Left forelimb (tissue), 1 donor: ENCODE measurements around the gene KCNH4.
"Not testable (repeated sequence)": the region's sequence is repeated elsewhere in the genome, so short reads cannot be mapped to it uniquely, and the experiment has no call there.

Experiments used
- DNase-seq: peaks from one replicate; pipeline ENCODE4 v3.0.0-alpha.2; 2018; ENCODE audit warnings: low spot score

The KCNH4 gene

DNA sequence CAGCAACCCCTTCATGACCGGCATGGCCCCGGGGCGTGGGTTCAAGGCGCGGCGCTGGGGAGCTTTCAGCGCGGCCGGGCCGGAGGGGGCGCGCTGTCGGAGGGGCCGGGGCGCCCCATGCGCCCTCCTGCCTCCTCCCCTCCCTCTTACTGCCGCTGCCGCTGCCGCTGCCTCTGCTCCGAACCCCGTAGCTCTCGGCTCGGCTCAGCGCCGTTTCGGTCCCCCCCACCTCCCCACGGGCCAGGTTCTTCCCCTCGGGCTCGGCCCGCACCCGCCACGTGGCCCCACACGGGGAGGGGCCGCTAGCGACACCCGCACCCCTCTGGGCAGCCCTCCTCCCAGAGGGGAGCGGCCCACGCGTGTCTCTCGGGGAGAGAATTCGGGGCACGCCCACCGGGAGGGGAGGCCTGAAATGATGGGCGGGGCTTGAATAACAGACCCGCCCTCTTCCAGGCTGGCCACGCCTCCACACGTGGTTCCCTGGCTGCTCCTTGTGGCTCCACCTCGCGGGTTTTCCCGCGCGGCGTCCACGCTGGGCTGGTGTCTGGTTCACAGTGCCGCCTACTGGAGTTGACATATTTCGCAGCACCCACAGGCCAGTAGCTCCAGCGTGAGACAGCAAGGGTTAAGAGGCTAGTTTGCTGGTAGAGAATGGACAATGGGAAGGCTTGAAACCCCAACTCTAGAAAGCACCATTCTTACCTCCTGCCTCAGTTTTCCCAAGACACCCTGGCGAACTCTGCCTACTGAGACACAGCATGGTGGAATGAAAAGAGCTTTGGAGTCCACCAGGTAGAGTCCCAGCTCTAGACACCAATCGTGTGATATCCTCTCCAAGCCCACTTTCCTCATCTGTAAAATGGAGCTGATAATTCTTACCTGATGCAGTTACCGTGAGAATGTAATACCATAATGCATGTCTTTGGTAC is at the start of gene KCNH4:
KCNH4 (minus strand) TSS at position 221 of the 929 bp plus-strand sequence; CDS start at position 24, 197 bp downstream.
- DNase-seq = no peak

DNA sequence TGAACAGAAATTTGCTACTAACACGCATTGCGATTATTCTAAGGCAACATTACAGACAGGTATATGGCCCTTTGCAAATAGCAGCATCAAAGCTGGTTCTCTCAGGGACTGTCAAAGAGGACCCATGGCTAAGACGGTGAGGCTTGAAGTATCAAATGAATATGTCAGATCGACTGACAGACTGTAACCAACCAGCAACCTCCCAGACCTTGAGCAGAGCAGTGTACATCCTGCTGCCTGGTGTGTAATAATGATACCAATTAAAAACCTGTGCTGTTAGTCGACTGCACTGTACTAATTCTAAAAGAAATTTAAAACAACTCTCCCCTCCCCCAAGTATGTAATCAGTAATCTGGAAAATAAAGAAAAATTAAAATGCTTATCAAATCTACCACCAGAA is 49.3 kb upstream of the KCNH4 start:
- no peak for DNase-seq

DNA sequence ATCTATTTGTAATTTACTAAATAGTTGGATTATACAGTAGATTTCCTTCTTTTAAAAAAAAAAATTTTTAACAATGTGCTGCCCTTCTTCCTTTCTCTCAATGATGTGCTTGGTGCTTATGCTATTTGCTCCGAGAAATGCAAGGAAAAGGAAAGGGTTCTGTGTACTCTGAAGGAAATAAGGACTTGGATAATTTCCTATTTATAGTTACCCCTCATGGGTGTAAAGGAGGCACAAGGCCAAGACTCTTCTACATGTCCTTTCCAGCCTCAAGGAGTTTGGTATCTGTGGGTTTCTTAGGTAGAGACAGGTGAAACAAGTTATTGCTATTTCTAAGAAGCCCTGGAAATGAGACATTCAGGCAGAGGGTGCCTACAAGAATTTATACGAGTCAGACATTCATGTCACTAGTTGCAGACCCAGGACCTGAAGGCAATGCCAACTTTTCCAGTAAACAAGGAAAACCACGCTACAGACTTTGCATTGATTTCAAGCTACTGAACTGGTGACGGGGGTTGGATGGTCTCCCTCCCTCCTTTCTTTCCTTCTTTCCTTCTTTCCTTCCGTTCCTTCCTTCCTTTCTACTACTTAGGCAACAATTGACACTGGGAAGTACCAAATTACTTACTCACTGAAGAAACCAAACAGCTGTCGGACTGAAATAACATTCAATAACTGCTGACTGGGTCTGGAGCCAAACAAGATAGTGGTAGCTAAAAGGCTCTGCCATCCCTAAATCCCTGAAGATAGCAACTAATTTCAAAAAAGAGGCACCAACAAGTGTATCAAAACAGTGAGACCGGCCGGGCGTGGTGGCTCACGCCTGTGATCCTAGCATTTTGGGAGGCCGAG is 47.1 kb upstream of the KCNH4 start:
- no peak for DNase-seq

DNA sequence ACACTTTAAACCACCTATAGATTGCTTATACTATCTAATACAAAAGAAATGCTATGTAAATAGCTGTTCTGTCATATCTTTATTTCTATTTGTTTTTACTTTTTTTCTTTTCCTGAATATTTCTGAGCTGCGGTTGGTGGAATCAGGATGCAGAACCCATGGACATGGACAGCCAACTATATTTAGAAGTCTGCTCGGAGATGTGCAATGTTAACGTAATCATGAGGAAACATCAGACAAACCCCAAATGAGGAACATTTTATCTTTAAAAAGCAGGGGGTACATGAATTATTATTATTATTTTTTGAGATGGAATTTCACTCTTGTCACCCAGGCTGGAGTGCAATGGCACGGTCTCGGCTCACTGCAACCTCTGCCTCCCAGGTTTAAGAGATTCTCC is 44.7 kb upstream of the KCNH4 start:
- no peak for DNase-seq

DNA sequence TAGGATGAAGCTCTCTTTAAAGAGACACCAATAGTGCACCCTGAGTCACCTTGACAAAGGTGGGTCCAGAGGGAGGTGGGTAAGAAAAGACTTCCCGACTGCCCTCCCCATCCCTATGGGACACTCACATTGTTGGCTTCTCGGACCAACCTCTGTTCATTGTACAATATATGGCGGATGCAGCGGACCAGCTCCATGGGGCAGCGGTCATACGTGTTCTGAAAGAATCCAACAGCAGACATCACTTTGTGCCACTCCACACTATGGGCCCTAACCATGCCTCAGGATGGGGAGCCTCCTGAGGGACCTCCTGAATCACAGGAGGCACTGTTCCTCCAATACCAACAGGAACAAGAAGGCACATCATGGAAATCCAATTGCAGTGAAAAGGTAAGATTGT is 43.7 kb upstream of the KCNH4 start:
- DNase-seq = no peak

DNA sequence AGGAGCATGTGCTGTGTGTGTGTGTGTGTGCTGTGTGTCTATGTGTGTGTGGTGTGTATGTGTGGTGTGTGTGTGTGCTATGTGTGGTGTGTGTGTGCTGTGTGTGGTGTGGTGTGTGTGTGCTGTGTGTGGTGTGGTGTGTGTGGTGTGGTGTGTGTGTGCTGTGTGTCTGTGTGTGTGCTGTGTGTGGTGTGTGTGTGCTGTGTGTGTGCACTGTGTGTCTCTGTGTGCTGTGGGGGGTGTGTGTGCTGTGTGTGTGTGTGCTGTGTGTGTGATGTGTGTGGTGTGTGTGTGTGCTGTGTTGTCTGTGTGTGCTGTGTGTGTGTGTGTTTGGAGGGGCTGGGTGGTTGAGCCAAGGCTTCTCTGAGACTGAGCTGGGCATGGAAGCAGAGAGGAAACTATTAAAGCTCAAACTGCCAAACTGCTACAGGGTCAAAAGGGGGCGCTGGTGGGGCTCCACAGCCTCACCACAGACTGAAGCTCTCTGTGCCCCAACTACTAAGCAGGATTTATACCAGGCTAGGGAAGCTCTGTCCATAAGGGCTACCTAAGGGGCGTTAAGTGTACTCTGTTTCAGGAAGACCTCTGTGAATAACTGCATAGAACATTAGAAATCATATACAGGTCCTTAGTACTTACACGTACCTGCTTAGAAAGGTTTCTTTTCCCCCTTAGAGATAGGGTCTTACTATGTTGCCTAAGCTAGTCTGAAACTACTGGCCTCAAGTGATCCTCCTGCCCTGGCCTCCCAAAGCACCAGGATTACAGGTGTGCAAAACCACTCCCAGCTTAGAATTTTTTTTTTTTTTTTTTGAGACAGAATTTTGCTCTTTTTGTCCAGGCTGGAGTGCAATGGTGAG is 41.2 kb upstream of the KCNH4 start:
- DNase-seq = no peak

DNA sequence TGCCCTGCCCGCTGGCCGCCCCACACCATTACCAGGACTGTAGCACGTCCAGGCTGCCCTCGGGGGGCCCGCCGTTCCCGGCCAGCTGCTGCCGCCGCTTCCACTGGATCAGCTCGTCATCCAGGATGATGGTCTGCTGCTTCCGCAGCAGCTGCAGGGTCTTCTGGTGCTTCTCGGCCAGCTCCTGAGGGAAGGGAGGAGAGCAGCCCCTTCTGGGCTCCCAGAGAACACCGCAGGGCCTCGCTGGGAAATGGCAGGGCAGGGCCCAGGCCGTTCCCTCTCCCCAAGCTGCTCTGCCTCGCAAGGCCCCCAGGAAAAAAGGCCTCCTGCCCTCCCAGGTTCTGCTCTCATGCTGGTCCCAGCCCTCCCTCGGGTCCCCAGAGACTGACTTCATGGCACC is 38.3 kb upstream of the KCNH4 start:
- not testable (repeated sequence) for DNase-seq

DNA sequence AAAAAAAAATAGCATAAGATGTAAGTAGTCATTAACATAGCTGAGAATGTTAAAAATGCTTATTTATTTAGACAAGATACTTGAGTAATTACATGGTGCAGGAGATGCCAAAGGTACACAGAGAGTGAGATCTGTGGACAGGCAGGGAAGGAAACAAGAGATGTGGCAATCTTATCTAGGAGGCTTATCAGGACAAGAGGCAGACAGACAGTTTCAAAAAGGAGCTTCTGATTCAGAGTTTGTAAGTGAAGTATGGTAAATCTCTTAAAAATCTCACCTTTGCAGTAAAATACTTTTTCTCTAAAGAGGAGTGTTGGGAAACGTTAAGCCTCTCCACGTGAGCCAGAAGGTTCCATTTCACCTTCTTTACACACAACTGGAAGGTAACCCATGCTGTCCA is 33.2 kb upstream of the KCNH4 start:
- DNase-seq = no peak

DNA sequence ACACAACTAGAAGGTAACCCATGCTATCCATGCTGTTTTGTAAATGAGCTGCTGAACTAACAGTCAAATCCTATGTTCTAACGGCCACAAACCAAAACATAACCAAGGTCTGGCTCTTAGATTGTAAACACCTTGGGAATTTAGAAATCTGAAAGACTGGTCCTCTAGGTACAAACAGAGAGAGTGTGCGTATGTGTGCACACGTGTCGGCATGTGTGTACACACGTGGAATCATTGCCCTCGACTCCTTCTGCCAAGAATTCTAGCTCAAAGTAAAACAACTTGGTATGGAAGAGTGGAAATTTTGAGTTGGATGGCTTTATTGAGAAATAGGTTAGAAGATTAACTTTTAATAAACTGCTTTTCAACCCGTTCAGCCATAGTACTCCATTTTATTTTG is 31.4 kb upstream of the KCNH4 start:
- no peak for DNase-seq

DNA sequence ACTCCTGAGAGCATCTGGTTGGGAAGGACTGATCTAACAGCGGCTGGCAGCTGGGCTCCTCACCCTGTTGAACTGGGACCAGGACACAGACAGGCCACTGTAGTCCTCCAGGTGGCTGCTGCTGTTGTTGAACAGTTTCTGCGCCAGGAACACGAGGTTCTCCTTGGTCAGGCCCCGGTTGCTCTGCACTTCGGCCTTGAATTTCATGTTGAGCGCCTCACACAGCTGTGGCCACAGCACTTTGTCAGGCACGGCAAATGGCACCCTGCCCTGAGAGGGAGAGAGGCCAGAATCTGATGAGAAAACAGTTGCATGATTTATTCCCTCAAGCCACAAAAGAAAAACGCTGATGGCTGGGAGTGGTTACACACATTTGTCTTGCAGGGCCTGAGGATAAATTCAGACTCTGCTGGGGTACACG is 31.0 kb upstream of the KCNH4 start:
- not testable (repeated sequence) for DNase-seq

DNA sequence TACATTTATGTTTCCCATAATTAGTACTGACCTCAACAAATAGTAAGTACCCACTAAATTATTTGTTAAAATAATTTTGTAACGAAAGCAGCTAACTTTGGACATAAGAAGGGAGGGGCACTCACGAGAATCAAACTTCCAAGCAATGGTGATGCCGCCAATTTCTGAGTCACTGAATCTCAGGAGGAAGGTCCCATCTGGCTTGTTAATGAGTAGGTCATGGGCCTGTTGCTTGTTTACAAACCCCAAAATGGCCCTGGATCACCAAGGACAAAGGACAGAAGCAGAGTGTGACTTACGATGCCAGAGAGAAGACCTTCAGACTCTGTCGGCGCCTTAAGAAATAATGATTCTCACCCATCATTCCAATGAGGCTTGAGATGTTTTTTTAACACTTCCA is 29.1 kb upstream of the KCNH4 start:
- DNase-seq = no peak

DNA sequence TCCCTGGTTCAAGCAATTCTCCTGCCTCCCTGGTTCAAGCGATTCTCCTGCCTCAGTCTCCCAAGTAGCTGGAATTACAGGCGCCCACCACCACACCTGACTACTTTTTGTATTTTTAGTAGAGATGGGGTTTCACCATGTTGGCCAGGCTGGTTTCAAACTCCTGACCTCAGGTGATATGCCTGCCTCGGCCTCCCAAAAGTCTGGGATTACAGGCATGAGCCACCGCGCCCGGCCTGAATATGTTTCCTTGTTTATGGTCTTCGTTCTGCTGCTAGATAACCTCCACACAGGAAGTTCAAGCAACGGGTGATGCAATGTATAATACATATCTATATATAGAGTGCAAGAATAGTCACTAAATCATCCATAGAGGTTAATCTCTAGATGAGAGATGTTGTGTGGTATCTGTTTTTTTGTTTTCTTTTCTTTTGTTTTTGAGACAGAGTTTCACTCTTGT is 25.2 kb upstream of the KCNH4 start:
- not testable (repeated sequence) for DNase-seq

DNA sequence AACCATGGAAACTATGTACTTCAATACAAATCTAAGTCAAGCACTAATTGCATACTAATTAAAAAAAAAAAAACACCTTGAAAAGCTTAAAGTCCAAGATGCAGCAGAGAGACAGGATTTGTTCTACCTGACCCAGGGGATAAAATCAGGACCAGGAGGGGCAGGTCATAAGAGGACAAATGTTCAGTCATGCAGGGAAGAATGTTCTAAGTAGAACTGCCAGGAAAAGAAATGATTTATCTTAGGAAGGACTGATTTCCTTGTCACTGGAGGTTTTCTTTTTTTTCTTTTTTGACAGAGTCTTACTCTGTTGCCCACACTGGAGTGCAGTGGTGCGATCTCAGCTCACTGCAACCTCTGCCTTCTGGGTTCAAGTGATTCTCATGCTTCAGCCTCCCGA is 22.4 kb upstream of the KCNH4 start:
- no peak for DNase-seq

DNA sequence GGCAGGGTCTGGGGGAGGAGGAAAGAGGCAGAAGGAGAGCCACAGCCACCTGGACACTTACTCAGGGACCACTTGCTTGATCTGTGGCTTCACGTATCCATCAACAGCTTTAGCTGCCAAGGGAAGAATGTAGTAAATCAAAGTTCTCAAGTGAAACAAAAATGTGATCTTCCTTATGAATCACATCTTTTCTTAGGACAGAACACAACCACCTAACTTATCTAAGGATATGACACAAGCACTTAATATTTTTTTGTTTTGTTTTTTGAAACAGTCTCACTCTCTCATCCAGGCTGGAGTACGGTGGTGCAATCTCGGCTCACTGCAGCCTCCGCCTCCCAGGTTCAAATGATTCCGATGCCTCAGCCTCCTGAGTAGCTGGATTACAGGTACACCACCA is 21.8 kb upstream of the KCNH4 start:
- no peak for DNase-seq

DNA sequence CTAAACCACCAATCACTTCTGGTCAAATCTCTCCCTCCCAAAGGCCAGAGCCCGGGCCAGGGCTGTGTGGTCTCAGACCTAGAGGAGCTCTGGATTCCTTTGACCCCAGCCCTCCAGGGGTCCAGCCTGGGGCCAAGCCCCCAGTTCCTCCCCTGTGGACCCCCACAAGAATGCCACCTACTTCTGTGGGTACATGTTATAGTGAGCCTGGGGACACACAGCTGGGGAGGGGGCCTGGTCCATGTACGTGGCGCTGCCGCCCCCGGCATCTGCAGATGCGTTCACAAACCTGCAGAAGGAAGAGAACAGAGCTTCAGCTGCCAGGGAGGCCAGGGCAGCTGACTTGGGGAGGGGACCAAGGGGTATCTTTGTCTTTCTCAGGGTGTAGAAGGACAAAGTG is 21.2 kb upstream of the KCNH4 start:
- DNase-seq = no peak

DNA sequence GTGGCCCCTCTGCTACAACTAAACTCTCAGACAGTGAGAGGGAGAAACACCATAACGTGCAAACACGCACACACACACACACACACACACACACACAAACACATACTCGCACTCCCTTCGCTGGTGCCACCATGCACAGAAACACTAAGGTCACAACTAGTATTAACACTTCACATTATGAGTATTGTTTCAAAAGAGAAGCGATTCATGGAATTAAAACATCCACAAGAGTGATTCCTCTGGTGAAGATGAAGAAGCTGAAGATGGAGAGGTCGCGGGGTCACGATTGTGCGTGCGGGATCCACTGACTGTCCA is 20.5 kb upstream of the KCNH4 start:
- DNase-seq = no peak

DNA sequence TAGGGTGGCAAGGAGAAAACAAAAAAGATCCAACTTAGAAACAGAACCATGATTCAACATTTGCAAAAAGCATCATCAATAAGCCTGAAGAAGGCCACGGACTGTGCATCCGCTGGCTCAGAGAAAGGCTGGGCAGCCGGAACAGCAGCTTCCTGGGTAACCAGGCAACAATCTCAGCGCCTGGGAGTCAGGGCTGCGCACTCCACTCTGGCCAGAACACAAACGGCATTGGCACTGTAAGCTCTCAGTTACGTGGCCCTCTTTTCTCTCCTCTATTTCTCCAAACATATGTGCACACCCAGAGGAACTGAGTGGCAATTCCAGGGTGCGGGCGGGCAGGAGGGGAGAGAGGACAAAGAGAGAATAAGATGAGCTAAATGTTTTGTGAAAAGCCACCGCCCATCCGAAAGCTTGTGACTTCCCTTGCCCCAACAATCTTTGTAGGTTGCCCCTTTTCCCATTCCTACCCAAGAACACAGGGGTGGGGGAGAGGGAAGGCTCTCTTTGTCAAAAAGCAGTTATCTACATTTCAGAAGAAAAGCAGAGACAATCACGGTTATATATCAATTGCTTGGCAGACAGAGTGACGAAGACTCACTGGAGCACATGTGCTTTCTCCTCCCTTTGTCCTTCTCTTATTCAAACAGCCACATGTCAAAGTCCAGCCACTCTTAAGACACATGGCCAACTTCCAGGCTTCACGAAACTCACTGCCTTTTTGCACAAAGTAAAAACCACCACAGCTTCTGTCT is 19.9 kb upstream of the KCNH4 start:
- DNase-seq = no peak

DNA sequence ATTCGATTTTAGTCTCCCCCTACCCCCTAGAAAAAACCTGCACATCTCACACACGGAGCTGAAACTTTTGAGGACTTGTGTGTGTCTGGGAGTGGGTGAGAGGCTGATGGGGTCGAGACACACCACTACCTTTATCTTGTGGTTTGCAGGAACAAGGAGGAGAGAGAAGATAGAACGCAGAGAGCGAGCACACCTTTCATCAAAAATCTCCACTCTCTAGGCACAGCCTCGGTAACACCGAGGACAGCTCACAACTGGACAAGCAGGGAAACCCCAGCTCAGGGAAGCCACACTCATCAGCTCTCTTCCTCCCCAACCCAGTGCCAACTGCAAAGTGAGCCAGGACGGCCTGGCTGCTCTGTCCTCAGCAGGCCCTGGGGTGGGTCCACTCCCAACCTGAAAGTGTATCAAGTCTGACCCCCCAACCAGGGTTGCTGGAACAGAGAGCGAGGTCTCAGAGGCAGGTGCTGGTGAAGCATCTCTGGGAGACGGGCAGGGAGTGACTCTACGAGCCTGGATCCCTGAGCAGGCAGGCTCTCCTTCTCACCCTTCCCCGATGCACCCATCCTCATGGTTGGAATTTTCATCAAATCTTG is 18.6 kb upstream of the KCNH4 start:
- no peak for DNase-seq

DNA sequence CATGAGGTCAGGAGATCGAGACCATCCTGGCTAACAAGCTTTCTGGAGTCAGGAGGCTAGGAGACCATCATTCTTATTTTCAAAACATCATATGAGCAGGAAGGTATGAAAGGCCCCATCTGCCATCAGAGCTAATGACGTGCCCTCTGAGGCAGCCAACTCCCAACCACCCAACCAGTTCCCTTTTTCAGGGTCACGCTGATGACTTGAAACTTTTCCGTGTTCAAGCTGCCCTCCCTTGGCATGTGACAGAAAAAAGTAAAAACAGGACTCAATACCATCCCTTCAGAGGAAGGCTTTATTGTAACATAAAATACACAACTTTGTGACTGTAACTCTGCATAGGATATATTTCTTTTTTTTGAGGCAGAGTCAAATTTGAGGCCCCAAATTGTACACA is 18.0 kb upstream of the KCNH4 start:
- DNase-seq = no peak

DNA sequence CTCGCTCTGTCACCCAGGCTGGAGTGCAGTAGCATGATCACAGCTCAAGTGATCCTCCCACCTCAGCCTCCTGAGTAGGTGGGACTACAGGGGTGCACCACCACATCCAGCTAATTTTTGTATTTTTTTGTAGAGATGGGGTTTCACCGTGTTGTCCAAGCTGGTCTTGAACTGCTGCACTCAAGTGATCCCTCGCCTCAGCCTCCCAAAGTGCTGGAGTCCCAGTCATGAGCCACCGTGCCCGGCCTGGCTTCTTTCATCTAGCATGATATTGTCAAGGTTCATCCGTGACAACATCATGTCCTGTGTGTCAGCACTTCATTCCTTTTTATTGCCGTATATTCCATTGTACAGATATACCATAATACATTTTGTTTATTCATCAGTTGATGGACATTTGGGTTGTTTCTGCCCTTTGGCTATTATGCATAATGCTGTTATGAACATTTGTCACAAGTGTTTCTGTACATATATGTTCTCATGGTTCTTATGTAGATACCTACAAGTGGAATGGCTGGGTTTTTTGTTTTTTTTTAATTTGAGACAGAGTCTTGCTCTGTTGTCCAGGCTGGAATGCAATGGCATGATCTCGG is 16.7 kb upstream of the KCNH4 start:
- no peak for DNase-seq
